Measurements from ENCODE around the gene SPO11.

- TF ChIP-seq CTCF (IDR thresholded peaks at IDR 0.05), result no peak
- no peak for TF ChIP-seq EZH2 (IDR thresholded peaks at IDR 0.05; ENCODE audit: borderline replicate concordance, insufficient read depth, low read depth, low read length, poor library complexity, severe bottlenecking)
Measured at GRCh38 chr20:57341663-57342062, 12.1 kb downstream of the SPO11 start.
